NK-92 (cell line): ENCODE results near the gene XPO6.
A peak's percentile ranks its signal among the peaks of the same experiment; 100 is the strongest.
"Not testable (repeated sequence)": the region's sequence is repeated elsewhere in the genome, so short reads cannot be mapped to it uniquely, and the experiment has no call there.

Source experiments
- DNase-seq: peaks from one replicate; lab custom pipeline; 2025; ENCODE audit not compliant: unreplicated experiment; lab: John Stamatoyannopoulos, UW

The XPO6 gene

GRCh38 chr16:28211758-28212531 lies at the start of gene XPO6:
Gene XPO6, minus strand, starts transcription at chr16:28211965. Its CDS starts 597 bp downstream, at chr16:28211368.
- DNase-seq, result peak; percentile 86

- DNase-seq, result no peak
Measured at GRCh38 chr16:28260193-28260592, 48.4 kb upstream of the XPO6 start.

- DNase-seq, result no peak
Measured at GRCh38 chr16:28259781-28260150, 48.0 kb upstream of the XPO6 start.

- DNase-seq, result no peak
Measured at GRCh38 chr16:28259091-28259780, 47.5 kb upstream of the XPO6 start.

- DNase-seq, result no peak
Measured at GRCh38 chr16:28258567-28258966, 46.8 kb upstream of the XPO6 start.

- DNase-seq, result no peak
Measured at GRCh38 chr16:28257256-28257655, 45.5 kb upstream of the XPO6 start.

- DNase-seq, result no peak
Measured at GRCh38 chr16:28255838-28256237, 44.1 kb upstream of the XPO6 start.

- DNase-seq, result no peak
Measured at GRCh38 chr16:28254158-28254557, 42.4 kb upstream of the XPO6 start.

- DNase-seq, result no peak
Measured at GRCh38 chr16:28250999-28251398, 39.2 kb upstream of the XPO6 start.

- not testable (repeated sequence) for DNase-seq
Measured at GRCh38 chr16:28249483-28249882, 37.7 kb upstream of the XPO6 start.

- DNase-seq, result no peak
Measured at GRCh38 chr16:28241924-28242323, 30.2 kb upstream of the XPO6 start.

GRCh38 chr16:28237754-28238357 lies 26.1 kb upstream of the XPO6 start:
- DNase-seq, result no peak

- no peak for DNase-seq
Measured at GRCh38 chr16:28231763-28232162, 20.0 kb upstream of the XPO6 start.

- not testable (repeated sequence) for DNase-seq
Measured at GRCh38 chr16:28223909-28224308, 12.1 kb upstream of the XPO6 start.

- not testable (repeated sequence) for DNase-seq
Measured at GRCh38 chr16:28219777-28220176, 8.0 kb upstream of the XPO6 start.

- DNase-seq, result no peak
Measured at GRCh38 chr16:28219282-28219681, 7.5 kb upstream of the XPO6 start.

- no peak for DNase-seq
Measured at GRCh38 chr16:28218109-28218508, 6.3 kb upstream of the XPO6 start.

- DNase-seq, result no peak
Measured at GRCh38 chr16:28217326-28217725, 5.6 kb upstream of the XPO6 start.

GRCh38 chr16:28213396-28213795 lies 1.6 kb upstream of the XPO6 start:
- DNase-seq, result no peak

GRCh38 chr16:28212532-28212873 lies 738 bp upstream of the XPO6 start:
- DNase-seq, result no peak

GRCh38 chr16:28210979-28211588 lies 681 bp downstream of the XPO6 start:
- no peak for DNase-seq

GRCh38 chr16:28210264-28210663 lies 1.5 kb downstream of the XPO6 start:
- DNase-seq, result no peak
